Adrenal gland (tissue), 12 donors: ENCODE data around the gene DIP2C. TPM values are rescaled to one million over a fixed set of nuclear protein-coding genes. Genes with fewer than 3 reads are reported as not detected.
"Not testable (repeated sequence)": the region's sequence is repeated elsewhere in the genome, so short reads cannot be mapped to it uniquely, and the experiment has no call there.

Experiments used
- DNase-seq, 7 donors: peaks; one replicate each; pipeline ENCODE4 v3.0.0-alpha.2; 2019 to 2020
- H3K27ac ChIP-seq, 5 donors: fragments of 200-600 bp; sonication (generic) in 4 of 5; 1 replicate in 3 of 5; 2 replicates in 2 of 5; pipeline versions ENCODE4 v1.5.1 to v1.8.0; 2016 to 2020; ENCODE audit warnings: mild to moderate bottlenecking in 1 of 5
- H3K27me3 ChIP-seq: fragments of 200-600 bp; 2 replicates; pipeline ENCODE4 v1.8.0; 2021
- H3K36me3 ChIP-seq, 2 donors: fragments of 200-600 bp; replicated peaks in 1 of 2; 1 replicate in 1 of 2; 2 replicates in 1 of 2; pipeline versions ENCODE4 v1.5.1 to v1.8.0; 2018 to 2022
- H3K4me1 ChIP-seq, 2 donors: fragments of 200-600 bp; replicated peaks in 1 of 2; 1 replicate in 1 of 2; 2 replicates in 1 of 2; pipeline versions ENCODE4 v1.5.1 to v1.8.0; 2018 to 2021
- H3K4me3 ChIP-seq, 4 donors: fragments of 200-600 bp; sonication (generic) in 3 of 4; one replicate each; pipeline ENCODE4 v1.5.1; 2016 to 2018
- H3K9me3 ChIP-seq, 3 donors: fragments of 200-600 bp; sonication (generic) in 1 of 3; replicated peaks in 1 of 3; 1 replicate in 2 of 3; 2 replicates in 1 of 3; pipeline versions ENCODE4 v1.5.1 to v1.8.0; 2016 to 2021
- CTCF ChIP-seq, 6 experiments: fragments of 450-650 bp in 4 of 6; fragments of 200-600 bp in 2 of 6; sonication (generic) in 1 of 6; IDR thresholded peaks; 1 replicate in 5 of 6; 2 replicates in 1 of 6; pipeline versions ENCODE4 v1.5.1 to v1.8.0; 2016 to 2021; ENCODE audit warnings: antibody characterized with exemption in 6 of 6, mild to moderate bottlenecking in 2 of 6, moderate library complexity in 1 of 6
- POLR2A ChIP-seq, 2 donors: fragments of 450-650 bp; IDR thresholded peaks; one replicate each; pipeline ENCODE4 v1.6.1; 2017; ENCODE audit warnings: antibody characterized with exemption in 2 of 2, mild to moderate bottlenecking in 2 of 2, moderate library complexity in 1 of 2
- WGBS, 4 donors: extraction: QIAGEN DNeasy Blood & Tissue Kit in 2 of 4; methylation state at CpG; one replicate each; pipeline versions ENCODE4 v1.1.5 to v1.1.7; 2013 to 2017; 5-methylcytosine and 5-hydroxymethylcytosine counted together
- intact Hi-C, 2 donors: fragments of 100-400 bp; cut with DNase I; formaldehyde crosslinking; loops; one replicate each; pipeline versions ENCODE4 v1.14.1 to v1.15.0; 2022 to 2023
- polyA plus RNA-seq, 3 donors: library from polyadenylated mRNA; stranded (reverse); fragments of 200-250 nt in 2 of 3; fragments of 350-450 nt in 1 of 3; fragmentation: Illumina TruSeq in 1 of 3; extraction: RNeasy Lipid Tissue Mini Kit (QIAGEN cat#74804) in 1 of 3; gene quantifications; one replicate each; pipeline ENCODE4 v1.2.3, GENCODE V29; 2013 to 2014
- total RNA-seq, 9 donors: library from RNA; depleted of rRNA in 4 of 9; stranded (reverse); fragments of >200 nt in 4 of 9; fragments of 120-200 nt in 1 of 9; fragmentation: NEBNext Ultra II Directional in 1 of 9; extraction: Animal tissue kit (Norgen Biotek cat#: 25700) in 1 of 9; gene quantifications; one replicate each; pipeline versions ENCODE4 v1.1.0 to v1.2.4, GENCODE V29; 2013 to 2023
- donor health status: healthy with polysubstance abuse.
- donor health status: Bipolar disorder and iron deficiency.
- donor health status: DM: yes; HTN: yes; CAD: no.
- donor health status: DM: no; HTN: no; CAD: no.
- donor health status: DM: no; HTN: no; CAD: no.
- donor health status: DM: yes; HTN: yes; CAD: no.

DIP2C gene
- total and polyA plus RNA-seq, 12 donors, result 4.8 to 23.9 (median 19.7) TPM

- 95 to 98% (median 96%) methylated on average over 4 of the region's 4 CpGs for WGBS, 4 donors
- H3K36me3 ChIP-seq, result peaks cover 0 to 7% of the 10 kb centered on the region in 2 donors
- no peaks in the 10 kb centered on the region for H3K9me3 ChIP-seq
- no peak overlapping the region for H3K27ac ChIP-seq
- TF ChIP-seq CTCF (IDR thresholded peaks at IDR 0.05), result no peak
- TF ChIP-seq POLR2A (IDR thresholded peaks at IDR 0.05), result no peak
- no peaks in the 10 kb centered on the region for H3K27me3 ChIP-seq
- intact Hi-C loops, result no loop called here
- H3K4me1 ChIP-seq, result peaks cover 12 to 13% of the 10 kb centered on the region in 2 donors
- H3K4me3 ChIP-seq, result no peak overlapping the region
- DNase-seq, result no peak
Observed at GRCh38 chr10:305034-305433, 384.4 kb downstream of the DIP2C start.

- no peak overlapping the region for H3K4me3 ChIP-seq
- H3K27me3 ChIP-seq, result no peaks in the 10 kb centered on the region
- no peak for DNase-seq
- no peak overlapping the region for H3K27ac ChIP-seq
- WGBS, 4 donors, result 92 to 99% (median 97%) methylated on average over 9 of the region's 9 CpGs
- H3K9me3 ChIP-seq, result no peaks in the 10 kb centered on the region
- intact Hi-C loops, result no loop called here
- H3K4me1 ChIP-seq, result peaks cover 0 to 3% of the 10 kb centered on the region in 2 donors
- TF ChIP-seq CTCF (IDR thresholded peaks at IDR 0.05) (no peak), POLR2A (IDR thresholded peaks at IDR 0.05) (no peak)
- H3K36me3 ChIP-seq, result no peaks in the 10 kb centered on the region
Observed at GRCh38 chr10:301536-301935, 387.9 kb downstream of the DIP2C start.

GRCh38 chr10:300580-300979 is 388.9 kb downstream of the DIP2C start:
- intact Hi-C loops, H3K27me3 ChIP-seq, H3K36me3 ChIP-seq, H3K4me1 ChIP-seq, H3K27ac ChIP-seq, H3K9me3 ChIP-seq, H3K4me3 ChIP-seq: not testable (repeated sequence)
- DNase-seq, result peak in 1 of 7 donors; percentile 28
- 95 to 99% (median 97%) methylated on average over 27 to 31 of the region's 31 CpGs for WGBS, 4 donors

GRCh38 chr10:299969-300368 is 389.5 kb downstream of the DIP2C start:
- Histone ChIP-seq H3K36me3 (no peaks in the 10 kb centered on the region), H3K4me1 (peaks cover 0 to 3% of the 10 kb centered on the region in 2 donors), H3K9me3 (no peaks in the 10 kb centered on the region), H3K27ac (no peak overlapping the region), H3K27me3 (no peaks in the 10 kb centered on the region), H3K4me3 (no peak overlapping the region)
- DNase-seq, result no peak
- no peak for TF ChIP-seq POLR2A (IDR thresholded peaks at IDR 0.05)
- TF ChIP-seq CTCF (IDR thresholded peaks at IDR 0.05), result no peak
- intact Hi-C loops, result no loop called here
- WGBS, 4 donors, result 95 to 97% (median 96%) methylated on average over 7 of the region's 7 CpGs

DNA sequence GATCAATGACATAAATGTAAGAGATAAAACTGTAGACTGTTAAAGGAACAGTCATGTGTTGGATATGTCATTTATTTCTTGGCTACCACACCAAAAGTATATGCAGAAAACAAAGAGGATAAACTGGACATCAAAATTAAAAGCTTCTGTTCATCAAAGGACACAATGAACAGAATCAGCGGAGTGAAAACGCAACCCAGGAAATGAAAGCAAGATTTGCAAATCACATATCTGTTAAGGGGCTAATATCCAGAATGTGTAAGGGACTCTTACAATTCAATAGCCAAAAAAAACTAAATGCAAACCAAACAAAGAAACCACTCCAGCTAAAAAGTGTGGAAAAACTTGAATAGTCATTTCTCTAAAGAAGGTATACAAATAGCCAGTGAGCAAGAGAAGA is 390.0 kb downstream of the DIP2C start:
- Histone ChIP-seq H3K27me3 (no peaks in the 10 kb centered on the region), H3K36me3 (no peaks in the 10 kb centered on the region), H3K4me3 (no peak overlapping the region), H3K4me1 (peaks cover 0 to 3% of the 10 kb centered on the region in 2 donors), H3K9me3 (no peaks in the 10 kb centered on the region), H3K27ac (no peak overlapping the region)
- intact Hi-C loops, result no loop called here
- no peak for DNase-seq
- WGBS, 4 donors, result 90 to 100% (median 94%) methylated on average over 2 of the region's 2 CpGs
- no peak for TF ChIP-seq POLR2A (IDR thresholded peaks at IDR 0.05)
- TF ChIP-seq CTCF (IDR thresholded peaks at IDR 0.05), result no peak
